Measurements from ENCODE around the gene PRPF6. TPM values are rescaled to one million over a fixed set of nuclear protein-coding genes. Genes with fewer than 3 reads are reported as not detected.

The PRPF6 gene
- total RNA-seq, 1 donor from 2014 or later, result 48.4 TPM

DNA sequence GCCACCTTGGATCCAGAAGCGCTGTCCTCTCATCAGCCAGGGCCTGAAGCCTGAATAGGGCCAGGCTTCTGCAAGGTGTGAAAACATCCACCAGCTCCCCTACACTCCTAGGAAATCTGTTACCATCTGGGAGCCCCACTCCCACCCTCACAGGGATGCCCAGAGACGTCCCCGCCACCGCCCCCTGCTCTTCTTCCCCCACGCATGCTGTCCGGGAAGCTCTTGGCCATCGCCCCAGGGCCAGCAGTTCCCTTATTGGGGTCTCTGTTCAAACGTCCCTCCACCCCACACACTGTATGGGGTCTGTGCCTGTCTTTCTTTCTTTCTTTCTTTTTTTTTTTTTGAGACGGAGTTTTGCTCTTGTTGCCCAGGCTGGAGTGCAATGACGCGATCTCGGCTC, 94.6 kb downstream of the PRPF6 start:
- no peak overlapping the region for H3K4me3 ChIP-seq (ENCODE audit: low read depth, low read length)
- TF ChIP-seq, protein P1, sequence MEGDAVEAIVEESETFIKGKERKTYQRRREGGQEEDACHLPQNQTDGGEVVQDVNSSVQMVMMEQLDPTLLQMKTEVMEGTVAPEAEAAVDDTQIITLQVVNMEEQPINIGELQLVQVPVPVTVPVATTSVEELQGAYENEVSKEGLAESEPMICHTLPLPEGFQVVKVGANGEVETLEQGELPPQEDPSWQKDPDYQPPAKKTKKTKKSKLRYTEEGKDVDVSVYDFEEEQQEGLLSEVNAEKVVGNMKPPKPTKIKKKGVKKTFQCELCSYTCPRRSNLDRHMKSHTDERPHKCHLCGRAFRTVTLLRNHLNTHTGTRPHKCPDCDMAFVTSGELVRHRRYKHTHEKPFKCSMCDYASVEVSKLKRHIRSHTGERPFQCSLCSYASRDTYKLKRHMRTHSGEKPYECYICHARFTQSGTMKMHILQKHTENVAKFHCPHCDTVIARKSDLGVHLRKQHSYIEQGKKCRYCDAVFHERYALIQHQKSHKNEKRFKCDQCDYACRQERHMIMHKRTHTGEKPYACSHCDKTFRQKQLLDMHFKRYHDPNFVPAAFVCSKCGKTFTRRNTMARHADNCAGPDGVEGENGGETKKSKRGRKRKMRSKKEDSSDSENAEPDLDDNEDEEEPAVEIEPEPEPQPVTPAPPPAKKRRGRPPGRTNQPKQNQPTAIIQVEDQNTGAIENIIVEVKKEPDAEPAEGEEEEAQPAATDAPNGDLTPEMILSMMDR (IDR thresholded peaks at IDR 0.05; ENCODE audit: insufficient read depth, low read length, severe bottlenecking), result no peak
- DNase-seq (ENCODE audit: low read depth) (no peak), FAIRE-seq (no peak)
- H3K36me3 ChIP-seq (ENCODE audit: control insufficient read depth, insufficient read depth, low read length), result peaks cover 5% of the 10 kb centered on the region
- H3K27me3 ChIP-seq (ENCODE audit: control insufficient read depth, insufficient read depth, low read length), result no peaks in the 10 kb centered on the region

DNA sequence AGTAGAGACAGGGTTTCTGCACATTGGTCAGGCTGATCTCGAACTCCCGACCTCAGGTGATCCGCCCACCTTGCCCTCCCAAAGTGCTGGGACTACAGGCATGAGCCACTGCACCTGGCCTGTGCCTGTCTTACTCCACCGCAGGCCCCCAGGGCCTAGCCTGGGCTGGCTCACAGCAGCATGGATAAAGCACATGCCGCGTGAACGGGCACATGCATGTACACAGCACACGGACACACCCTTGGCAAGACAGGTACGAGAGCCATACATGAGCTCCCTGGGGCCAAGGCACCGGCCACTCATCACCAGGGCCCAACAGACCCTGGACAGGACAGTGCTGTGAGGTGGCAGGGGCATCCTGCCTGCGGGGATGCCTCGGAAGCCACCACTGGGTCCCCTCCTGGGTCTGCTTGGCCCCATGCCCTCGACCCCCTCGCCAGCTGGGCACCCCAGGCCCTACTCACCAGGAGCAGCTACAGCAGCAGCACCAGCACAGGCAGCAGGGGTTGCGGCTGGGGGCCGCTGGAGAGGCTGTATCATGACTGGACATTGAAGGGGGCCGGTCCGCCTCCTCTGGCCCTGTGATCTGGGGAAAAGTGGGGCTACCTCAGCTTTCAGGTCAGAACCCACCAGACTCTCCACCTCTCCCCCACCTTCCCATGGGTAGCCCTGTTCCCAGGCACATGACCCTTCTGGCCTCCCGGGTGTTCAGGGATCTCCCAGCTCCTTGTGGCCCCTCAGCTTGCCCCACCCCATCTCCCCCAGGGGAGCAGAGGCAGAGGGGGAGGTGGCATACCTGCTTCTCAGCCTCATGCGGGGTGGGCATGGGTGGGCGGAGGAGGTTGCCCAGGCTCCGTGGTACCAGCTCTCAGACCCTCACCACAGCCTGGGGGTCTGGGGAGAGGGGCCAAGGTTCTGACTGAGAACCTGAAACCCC, 95.4 kb downstream of the PRPF6 start:
- no peak for FAIRE-seq
- H3K4me3 ChIP-seq (ENCODE audit: low read depth, low read length), result no peak overlapping the region
- no peak for DNase-seq (ENCODE audit: low read depth)

DNA sequence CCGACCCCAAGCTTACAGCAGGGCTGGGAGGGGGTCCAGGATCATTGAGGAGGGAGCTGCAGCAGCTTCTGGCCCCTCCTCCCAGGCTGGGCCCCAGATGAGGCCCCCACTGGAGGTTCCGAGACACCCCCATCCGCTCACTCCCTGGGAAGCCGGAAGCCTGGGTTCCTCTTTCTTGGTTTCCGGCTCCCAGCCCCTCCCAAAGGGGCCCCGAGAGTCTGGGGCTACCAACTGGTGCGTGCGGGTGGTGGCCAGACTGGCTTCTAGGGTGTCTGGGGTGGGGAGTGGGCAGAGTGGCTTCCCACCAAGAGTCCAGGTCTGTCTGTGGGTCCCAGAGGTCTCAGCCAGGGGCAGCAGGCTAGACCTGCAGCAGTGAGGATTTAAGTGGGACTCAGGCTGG, 96.2 kb downstream of the PRPF6 start:
- no peaks in the 10 kb centered on the region for H3K27me3 ChIP-seq (ENCODE audit: control insufficient read depth, insufficient read depth, low read length)
- H3K36me3 ChIP-seq (ENCODE audit: control insufficient read depth, insufficient read depth, low read length), result peaks cover 5% of the 10 kb centered on the region
- no peak overlapping the region for H3K4me3 ChIP-seq (ENCODE audit: low read depth, low read length)
- FAIRE-seq, result no peak
- DNase-seq (ENCODE audit: low read depth), result no peak
- TF ChIP-seq, protein P1 (IDR thresholded peaks at IDR 0.05; ENCODE audit: insufficient read depth, low read length, severe bottlenecking), result no peak

More for the DNA sequence above, 95.4 kb downstream of the PRPF6 start:
- Histone ChIP-seq H3K36me3 (ENCODE audit: control insufficient read depth, insufficient read depth, low read length) (peaks cover 5% of the 10 kb centered on the region), H3K27me3 (ENCODE audit: control insufficient read depth, insufficient read depth, low read length) (no peaks in the 10 kb centered on the region)
- TF ChIP-seq, protein P1 (IDR thresholded peaks at IDR 0.05; ENCODE audit: insufficient read depth, low read length, severe bottlenecking), result no peak

DNA sequence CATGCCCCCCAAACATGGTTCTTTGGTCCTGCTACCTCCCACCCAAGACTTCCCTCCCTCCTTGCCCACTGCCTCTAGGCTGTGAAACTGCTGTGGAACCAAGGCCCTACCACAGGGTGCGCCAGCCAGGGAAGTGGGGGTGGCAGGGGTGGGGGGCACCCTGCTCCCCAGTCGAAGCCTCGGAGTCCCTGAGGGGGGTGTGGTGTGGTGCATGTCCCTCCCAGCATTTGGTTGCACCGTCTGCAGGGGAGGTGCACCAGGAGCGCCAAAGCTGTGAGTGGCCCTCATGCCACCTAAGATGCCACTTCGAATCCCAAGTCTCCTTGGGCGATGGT, 96.6 kb downstream of the PRPF6 start:
- FAIRE-seq (peak; percentile 58), DNase-seq (ENCODE audit: low read depth) (no peak)
- peaks cover 2% of the 10 kb centered on the region for H3K27me3 ChIP-seq (ENCODE audit: control insufficient read depth, insufficient read depth, low read length)
- TF ChIP-seq, protein P1 (IDR thresholded peaks at IDR 0.05; ENCODE audit: insufficient read depth, low read length, severe bottlenecking), result no peak
- no peak overlapping the region for H3K4me3 ChIP-seq (ENCODE audit: low read depth, low read length)
- peaks cover 4% of the 10 kb centered on the region for H3K36me3 ChIP-seq (ENCODE audit: control insufficient read depth, insufficient read depth, low read length)

DNA sequence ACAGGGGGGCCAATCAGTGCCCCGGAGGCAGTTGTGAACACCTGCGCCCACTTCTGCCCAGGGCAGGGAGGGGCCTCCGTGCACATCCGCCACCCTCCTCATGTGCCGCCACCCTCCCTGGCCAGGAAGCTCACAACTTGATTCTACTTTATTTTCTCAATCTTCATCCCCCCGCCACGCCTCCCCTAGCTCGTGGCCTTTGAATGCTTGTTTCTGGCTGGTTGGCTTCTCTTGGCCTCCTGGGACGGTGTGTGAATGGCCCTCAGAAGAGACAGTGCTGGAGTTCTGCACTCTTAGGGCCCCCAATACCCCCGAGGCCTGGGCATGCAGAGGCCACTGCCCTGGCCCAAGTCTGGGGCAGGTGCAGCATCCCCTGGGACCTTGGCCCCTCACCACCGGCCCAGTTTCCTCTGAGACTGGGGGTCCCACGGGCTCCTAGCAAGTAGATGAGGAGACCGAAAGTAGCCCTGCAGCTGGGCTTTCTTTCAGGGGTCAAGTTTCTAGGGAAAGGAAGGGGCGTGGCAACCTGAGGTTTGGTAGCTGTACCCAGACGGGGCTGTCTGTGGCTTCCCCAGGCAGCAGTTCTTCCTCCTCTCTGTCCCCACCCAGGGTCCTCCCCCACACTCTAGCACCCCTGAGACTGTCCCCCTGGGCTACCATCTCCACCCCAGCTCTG, 97.1 kb downstream of the PRPF6 start:
- DNase-seq (ENCODE audit: low read depth), result no peak
- no peak for FAIRE-seq

More for the DNA sequence above, 97.1 kb downstream of the PRPF6 start:
- Histone ChIP-seq H3K36me3 (ENCODE audit: control insufficient read depth, insufficient read depth, low read length) (peaks cover 4% of the 10 kb centered on the region), H3K27me3 (ENCODE audit: control insufficient read depth, insufficient read depth, low read length) (peaks cover 3% of the 10 kb centered on the region), H3K4me3 (ENCODE audit: low read depth, low read length) (no peak overlapping the region)
- TF ChIP-seq, protein P1 (IDR thresholded peaks at IDR 0.05; ENCODE audit: insufficient read depth, low read length, severe bottlenecking), result no peak
